Activated naive CD8-positive, alpha-beta T cell (primary cell): Measurements from ENCODE around the gene NSMCE3.
"Not testable (repeated sequence)": the region's sequence is repeated elsewhere in the genome, so short reads cannot be mapped to it uniquely, and the experiment has no call there.

Experiments
- H3K27ac Mint-ChIP-seq: one replicate; pipeline ENCODE4 v1.8.0; 2021; ENCODE audit warnings: mixed read lengths
- H3K27me3 Mint-ChIP-seq: one replicate; pipeline ENCODE4 v1.8.0; 2021; ENCODE audit warnings: mixed read lengths
- H3K36me3 Mint-ChIP-seq: one replicate; pipeline ENCODE4 v1.8.0; 2021; ENCODE audit warnings: mixed read lengths
- H3K4me1 Mint-ChIP-seq: one replicate; pipeline ENCODE4 v1.8.0; 2021; ENCODE audit warnings: low read depth, mixed read lengths
- H3K4me3 Mint-ChIP-seq: one replicate; pipeline ENCODE4 v1.8.0; 2021; ENCODE audit warnings: mild to moderate bottlenecking, mixed read lengths
- H3K9me3 Mint-ChIP-seq: one replicate; pipeline ENCODE4 v1.8.0; 2021; ENCODE audit warnings: low read depth, mixed read lengths

The NSMCE3 gene

DNA sequence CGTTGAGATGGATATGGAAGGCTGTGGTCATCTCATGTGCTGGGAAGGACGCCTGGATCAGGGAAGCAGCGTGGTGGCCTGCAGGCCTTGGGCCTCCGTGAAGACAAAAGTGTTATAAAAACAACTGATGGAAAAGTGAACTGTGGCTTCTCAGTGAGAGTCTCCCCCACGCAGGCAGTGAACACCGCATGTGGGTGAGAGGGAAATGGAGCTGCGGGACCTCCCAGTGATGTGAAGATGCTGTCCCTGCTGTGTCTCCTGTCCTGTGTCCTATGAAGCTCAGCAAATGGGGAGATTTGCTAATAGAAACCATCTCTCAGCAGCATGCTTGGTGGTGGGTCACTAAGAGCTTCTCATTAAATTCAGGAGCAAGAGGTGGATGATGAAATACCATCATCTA lies 25.1 kb downstream of the NSMCE3 start:
- Mint-ChIP-seq H3K4me3 (no peak overlapping the region), H3K9me3 (peaks cover 1% of the 10 kb centered on the region), H3K36me3 (peaks cover 3% of the 10 kb centered on the region), H3K27ac (no peak overlapping the region), H3K4me1 (no peaks in the 10 kb centered on the region), H3K27me3 (no peaks in the 10 kb centered on the region)

GRCh38 chr15:29244123-29244522 lies 25.5 kb downstream of the NSMCE3 start:
- H3K4me1 Mint-ChIP-seq: no peaks in the 10 kb centered on the region
- no peak overlapping the region for H3K4me3 Mint-ChIP-seq
- H3K27ac Mint-ChIP-seq: no peak overlapping the region
- H3K9me3 Mint-ChIP-seq: no peaks in the 10 kb centered on the region
- peaks cover 3% of the 10 kb centered on the region for H3K36me3 Mint-ChIP-seq
- H3K27me3 Mint-ChIP-seq: no peaks in the 10 kb centered on the region

- no peak overlapping the region for H3K4me3 Mint-ChIP-seq
- H3K9me3 Mint-ChIP-seq: no peaks in the 10 kb centered on the region
- no peaks in the 10 kb centered on the region for H3K27me3 Mint-ChIP-seq
- no peak overlapping the region for H3K27ac Mint-ChIP-seq
- H3K36me3 Mint-ChIP-seq: peaks cover 2% of the 10 kb centered on the region
- H3K4me1 Mint-ChIP-seq: no peaks in the 10 kb centered on the region
These were observed 27.0 kb downstream of the NSMCE3 start for GRCh38 chr15:29242456-29243242.

DNA sequence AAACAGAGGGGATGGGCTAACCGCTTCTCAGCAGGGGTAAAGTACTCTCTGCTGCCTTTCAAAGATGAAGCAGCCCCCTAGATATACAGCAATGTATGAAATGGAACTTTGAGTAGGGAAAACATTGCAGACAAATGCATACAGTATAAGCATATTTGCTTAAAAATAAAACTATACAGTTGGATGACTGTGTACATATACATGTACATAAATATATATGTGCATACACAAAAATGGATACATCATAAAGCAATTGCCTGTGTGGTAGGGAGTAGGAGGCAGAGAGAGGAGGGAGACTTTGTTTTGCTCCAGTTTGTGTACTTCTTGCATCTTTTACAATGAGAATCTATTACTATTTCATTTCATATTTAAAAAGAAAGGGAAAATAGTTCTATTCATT lies 28.4 kb downstream of the NSMCE3 start:
- H3K36me3 Mint-ChIP-seq: no peaks in the 10 kb centered on the region

DNA sequence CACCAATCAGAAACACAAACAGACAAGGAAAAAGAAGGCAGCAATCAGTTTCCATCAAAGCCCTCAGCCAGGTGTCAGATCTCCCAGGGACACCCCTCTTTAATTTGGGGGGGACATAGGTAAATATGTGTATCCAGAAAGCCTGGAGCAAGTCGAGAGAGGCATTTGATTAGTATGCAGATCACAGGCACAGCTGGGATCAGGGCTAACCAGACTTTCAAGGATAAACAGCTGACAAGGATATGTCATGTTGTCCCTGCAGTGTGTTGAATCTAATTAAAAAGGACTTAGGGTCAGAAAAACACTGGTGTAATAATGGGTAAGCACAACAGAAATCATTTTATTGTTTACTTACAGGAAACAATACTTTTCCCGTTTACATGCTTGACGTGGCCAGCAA lies 30.2 kb downstream of the NSMCE3 start:
- no peaks in the 10 kb centered on the region for H3K27me3 Mint-ChIP-seq
- H3K4me1 Mint-ChIP-seq: no peaks in the 10 kb centered on the region
- peaks cover 4% of the 10 kb centered on the region for H3K9me3 Mint-ChIP-seq
- no peak overlapping the region for H3K4me3 Mint-ChIP-seq
- H3K27ac Mint-ChIP-seq: no peak overlapping the region
- no peaks in the 10 kb centered on the region for H3K36me3 Mint-ChIP-seq

More for the DNA sequence above, 28.4 kb downstream of the NSMCE3 start:
- Mint-ChIP-seq H3K9me3 (no peaks in the 10 kb centered on the region), H3K27ac (no peak overlapping the region), H3K4me3 (no peak overlapping the region), H3K4me1 (no peaks in the 10 kb centered on the region), H3K27me3 (no peaks in the 10 kb centered on the region)

DNA sequence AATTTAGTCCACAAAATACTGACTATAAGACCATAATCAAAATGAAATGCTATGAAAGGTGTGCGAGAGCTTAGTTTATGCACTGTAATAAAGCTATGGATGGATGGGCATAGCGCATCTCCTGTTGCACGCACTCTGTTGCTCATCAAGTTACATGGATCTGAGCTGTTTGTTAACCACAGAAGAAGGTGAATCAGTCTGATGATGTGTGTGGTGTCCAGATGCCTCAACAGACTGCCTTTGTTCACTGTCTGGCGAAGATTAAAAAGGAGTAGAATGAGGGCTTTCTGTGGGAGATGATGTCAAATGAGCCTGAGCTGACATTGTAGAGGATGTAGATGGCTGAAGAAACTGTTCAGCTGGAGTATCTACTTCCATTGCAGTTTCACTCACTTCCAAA lies 36.1 kb downstream of the NSMCE3 start:
- Mint-ChIP-seq H3K36me3 (no peaks in the 10 kb centered on the region), H3K27me3 (peaks cover 15% of the 10 kb centered on the region)

GRCh38 chr15:29226436-29227208 lies 43.0 kb downstream of the NSMCE3 start:
- no peaks in the 10 kb centered on the region for H3K9me3 Mint-ChIP-seq
- no peak overlapping the region for H3K27ac Mint-ChIP-seq
- H3K36me3 Mint-ChIP-seq: no peaks in the 10 kb centered on the region
- no peaks in the 10 kb centered on the region for H3K4me1 Mint-ChIP-seq
- H3K4me3 Mint-ChIP-seq: no peak overlapping the region
- H3K27me3 Mint-ChIP-seq: peaks cover 21% of the 10 kb centered on the region

More for the DNA sequence above, 36.1 kb downstream of the NSMCE3 start:
- peaks cover 4% of the 10 kb centered on the region for H3K9me3 Mint-ChIP-seq
- H3K27ac Mint-ChIP-seq: no peak overlapping the region
- H3K4me3 Mint-ChIP-seq: no peak overlapping the region
- no peaks in the 10 kb centered on the region for H3K4me1 Mint-ChIP-seq

DNA sequence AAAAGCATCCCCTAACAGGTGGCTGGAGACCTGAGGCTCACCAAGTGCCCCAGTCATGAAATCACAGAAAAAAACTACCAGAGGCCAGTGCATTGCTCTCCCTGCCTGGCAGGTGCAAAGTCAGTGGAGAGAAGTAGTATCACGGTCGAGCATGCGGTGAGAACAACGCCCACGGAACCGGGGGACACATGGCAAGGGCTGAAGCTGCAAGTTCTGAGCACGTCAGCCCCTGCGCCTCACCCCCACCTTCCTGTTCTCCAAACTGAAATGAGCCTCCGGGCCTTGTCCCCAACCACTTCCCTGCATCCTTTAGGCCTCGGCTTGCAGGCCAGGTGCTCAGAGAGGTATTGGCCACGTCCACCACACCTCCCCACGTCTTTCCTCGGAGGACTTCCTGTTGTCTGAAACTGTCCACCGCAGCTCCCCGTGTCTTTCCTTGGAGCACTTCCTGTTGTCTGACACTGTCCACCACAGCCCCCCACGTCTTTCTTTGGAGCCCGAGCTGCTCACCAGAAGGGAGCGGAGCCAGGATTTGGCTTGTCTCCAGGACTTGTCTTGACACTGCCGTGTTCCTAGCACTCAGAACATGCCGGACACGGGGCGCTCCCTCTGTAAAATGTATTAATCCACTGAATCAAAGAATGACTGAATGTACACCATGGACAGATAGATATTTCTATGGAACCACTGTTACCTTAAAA lies 43.9 kb downstream of the NSMCE3 start:
- H3K27ac Mint-ChIP-seq: no peak overlapping the region
- peaks cover 19% of the 10 kb centered on the region for H3K27me3 Mint-ChIP-seq
- H3K36me3 Mint-ChIP-seq: no peaks in the 10 kb centered on the region
- no peaks in the 10 kb centered on the region for H3K4me1 Mint-ChIP-seq
- H3K9me3 Mint-ChIP-seq: no peaks in the 10 kb centered on the region
- H3K4me3 Mint-ChIP-seq: no peak overlapping the region

GRCh38 chr15:29224987-29225363 lies 44.6 kb downstream of the NSMCE3 start:
- not testable (repeated sequence) for H3K27ac Mint-ChIP-seq, H3K4me1 Mint-ChIP-seq, H3K9me3 Mint-ChIP-seq, H3K36me3 Mint-ChIP-seq, H3K4me3 Mint-ChIP-seq
- H3K27me3 Mint-ChIP-seq: peaks cover 17% of the 10 kb centered on the region

- H3K36me3 Mint-ChIP-seq, H3K4me3 Mint-ChIP-seq, H3K9me3 Mint-ChIP-seq, H3K4me1 Mint-ChIP-seq, H3K27ac Mint-ChIP-seq: not testable (repeated sequence)
- peaks cover 11% of the 10 kb centered on the region for H3K27me3 Mint-ChIP-seq
These were observed 45.2 kb downstream of the NSMCE3 start for GRCh38 chr15:29224235-29224986.

- Mint-ChIP-seq H3K36me3 (no peaks in the 10 kb centered on the region), H3K27me3 (peaks cover 8% of the 10 kb centered on the region), H3K9me3 (no peaks in the 10 kb centered on the region), H3K4me1 (no peaks in the 10 kb centered on the region), H3K4me3 (no peak overlapping the region), H3K27ac (no peak overlapping the region)
These were observed 46.0 kb downstream of the NSMCE3 start for GRCh38 chr15:29223640-29224039.

DNA sequence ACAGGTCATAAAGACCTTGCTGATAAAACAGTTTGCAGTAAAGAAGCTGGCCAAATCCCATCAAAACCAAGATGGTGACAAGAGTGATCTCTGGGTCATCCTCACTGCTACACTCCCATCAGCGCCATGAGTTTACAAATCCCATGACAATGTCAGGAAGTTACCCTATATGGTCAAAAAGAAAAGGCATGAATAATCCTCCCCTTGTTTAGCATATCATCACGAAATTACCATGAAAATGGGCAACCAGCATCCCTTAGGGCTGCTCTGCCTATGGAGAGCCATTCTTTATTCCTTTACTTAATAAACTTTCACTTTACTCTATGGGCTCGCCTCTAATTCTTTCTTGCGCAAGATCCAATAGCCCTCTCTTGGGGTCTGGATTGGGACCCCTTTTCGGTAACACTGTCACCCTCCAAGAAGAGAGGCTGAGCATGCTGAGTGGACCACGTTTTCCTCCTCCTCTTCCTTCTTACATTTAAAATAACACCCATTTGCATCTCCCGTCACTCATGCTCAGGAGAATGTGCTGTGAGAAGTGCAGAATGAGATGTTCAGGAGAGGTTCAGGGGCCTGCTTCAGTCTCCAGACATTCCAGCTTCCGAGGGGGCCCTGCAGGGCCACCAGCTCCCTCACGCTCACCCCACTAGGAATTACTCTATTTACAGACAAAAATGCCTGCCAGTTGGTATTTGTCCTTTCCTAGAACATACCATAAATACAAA lies 47.3 kb downstream of the NSMCE3 start:
- Mint-ChIP-seq H3K36me3 (no peaks in the 10 kb centered on the region), H3K4me3 (no peak overlapping the region), H3K9me3 (no peaks in the 10 kb centered on the region), H3K27ac (no peak overlapping the region), H3K4me1 (no peaks in the 10 kb centered on the region), H3K27me3 (peaks cover 6% of the 10 kb centered on the region)

GRCh38 chr15:29220852-29221251 lies 48.8 kb downstream of the NSMCE3 start:
- Mint-ChIP-seq H3K4me1 (no peaks in the 10 kb centered on the region), H3K27ac (no peak overlapping the region), H3K9me3 (no peaks in the 10 kb centered on the region)

DNA sequence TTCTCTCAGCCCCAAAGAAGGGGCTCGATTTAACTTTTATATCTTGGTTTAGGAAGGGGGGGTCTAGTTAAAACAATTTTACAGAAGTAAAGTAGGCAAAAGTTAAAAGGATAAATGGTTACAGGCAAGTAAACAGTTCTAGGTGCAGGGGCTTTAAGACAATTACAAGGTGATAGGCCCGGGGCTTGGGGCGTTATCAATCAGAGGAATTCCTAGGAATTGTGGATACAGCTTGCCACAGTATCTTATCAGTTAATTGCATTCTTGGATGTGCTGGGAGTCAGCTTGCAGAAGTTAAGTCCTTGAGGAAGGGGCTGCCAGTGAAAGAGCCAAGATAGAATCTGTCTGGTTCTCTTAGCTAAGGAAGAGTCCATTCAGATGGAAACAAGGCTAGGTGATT lies 52.7 kb downstream of the NSMCE3 start:
- Mint-ChIP-seq H3K36me3 (no peaks in the 10 kb centered on the region), H3K27me3 (peaks cover 1% of the 10 kb centered on the region), H3K4me3 (no peak overlapping the region), H3K4me1 (no peaks in the 10 kb centered on the region), H3K9me3 (no peaks in the 10 kb centered on the region), H3K27ac (no peak overlapping the region)

More at GRCh38 chr15:29220852-29221251, 48.8 kb downstream of the NSMCE3 start:
- H3K36me3 Mint-ChIP-seq: no peaks in the 10 kb centered on the region
- peaks cover 6% of the 10 kb centered on the region for H3K27me3 Mint-ChIP-seq
- H3K4me3 Mint-ChIP-seq: no peak overlapping the region
